Tibial nerve (tissue), 4 donors: Measurements from ENCODE around the gene SLC7A1. TPM values are rescaled to one million over a fixed set of nuclear protein-coding genes. Genes with fewer than 3 reads are reported as not detected.

Source experiments
- DNase-seq, 2 donors: peaks; one replicate each; pipeline ENCODE4 v3.0.0-alpha.2; 2019; ENCODE audit warnings: low spot score in 2 of 2
- H3K27ac ChIP-seq, 4 donors: fragments of 200-600 bp; sonication (generic) in 3 of 4; one replicate each; pipeline ENCODE4 v1.5.1; 2017 to 2019; ENCODE audit warnings: mild to moderate bottlenecking in 1 of 4
- H3K27me3 ChIP-seq, 2 donors: fragments of 200-600 bp; sonication (generic) in 1 of 2; one replicate each; pipeline versions ENCODE4 v1.5.1 to v1.6.0; 2017 to 2019
- H3K36me3 ChIP-seq, 3 donors: fragments of 200-600 bp; sonication (generic); one replicate each; pipeline ENCODE4 v1.5.1; 2018 to 2019
- H3K4me1 ChIP-seq, 4 donors: fragments of 200-600 bp; sonication (generic) in 3 of 4; one replicate each; pipeline ENCODE4 v1.5.1; 2017 to 2019
- H3K4me3 ChIP-seq, 4 donors: fragments of 200-600 bp; sonication (generic) in 3 of 4; one replicate each; pipeline ENCODE4 v1.5.1; 2017 to 2019; ENCODE audit warnings: mild to moderate bottlenecking in 1 of 4, moderate library complexity in 1 of 4
- H3K9me3 ChIP-seq, 4 donors: fragments of 200-600 bp; sonication (generic) in 3 of 4; one replicate each; pipeline ENCODE4 v1.5.1; 2017 to 2019
- CTCF ChIP-seq, 5 experiments: fragments of 200-600 bp in 3 of 5; fragments of 450-650 bp in 2 of 5; sonication (generic) in 3 of 5; IDR thresholded peaks; one replicate each; pipeline ENCODE4 v1.5.1; 2016 to 2019; ENCODE audit warnings: antibody characterized with exemption in 5 of 5, mild to moderate bottlenecking in 3 of 5, moderate library complexity in 2 of 5
- EP300 ChIP-seq, 2 donors: sonication (generic); formaldehyde crosslinking; IDR thresholded peaks; one replicate each; pipeline ENCODE4 v1.6.1; 2017; ENCODE audit warnings: antibody characterized with exemption in 2 of 2, mild to moderate bottlenecking in 1 of 2
- POLR2A ChIP-seq, 2 donors: fragments of 450-650 bp; IDR thresholded peaks; one replicate each; pipeline ENCODE4 v1.6.1; 2017; ENCODE audit warnings: antibody characterized with exemption in 2 of 2, mild to moderate bottlenecking in 2 of 2, moderate library complexity in 2 of 2
- WGBS, 2 donors: methylation state at CpG; one replicate each; pipeline ENCODE4 v1.1.5; 2018; 5-methylcytosine and 5-hydroxymethylcytosine counted together
- total RNA-seq, 4 donors: library from RNA; depleted of rRNA; stranded (reverse); fragments of >200 nt; gene quantifications; one replicate each; pipeline ENCODE4 v1.1.0, GENCODE V29; 2016

The SLC7A1 gene
- total RNA-seq, 4 donors from 2014 or later = 9.2 to 46.5 (median 24.7) TPM

- no peak for DNase-seq
- 86 to 91% methylated on average over 7 of the region's 7 CpGs for WGBS, 2 donors
- no peak overlapping the region for H3K4me3 ChIP-seq
- TF ChIP-seq CTCF (IDR thresholded peaks at IDR 0.05) (no peak), POLR2A (IDR thresholded peaks at IDR 0.05) (no peak)
- no peaks in the 10 kb centered on the region for H3K4me1 ChIP-seq
- H3K27me3 ChIP-seq = no peaks in the 10 kb centered on the region
- no peaks in the 10 kb centered on the region for H3K36me3 ChIP-seq
- H3K9me3 ChIP-seq = no peaks in the 10 kb centered on the region
- H3K27ac ChIP-seq = no peak overlapping the region
Observed at GRCh38 chr13:29484796-29485195, 110.7 kb downstream of the SLC7A1 start.

- Histone ChIP-seq H3K27me3 (no peaks in the 10 kb centered on the region), H3K9me3 (no peaks in the 10 kb centered on the region), H3K4me1 (no peaks in the 10 kb centered on the region), H3K4me3 (no peak overlapping the region), H3K27ac (no peak overlapping the region), H3K36me3 (no peaks in the 10 kb centered on the region)
- no peak for DNase-seq
- no peak for TF ChIP-seq POLR2A (IDR thresholded peaks at IDR 0.05)
- TF ChIP-seq EP300 (IDR thresholded peaks at IDR 0.05) = no peak
- no peak for TF ChIP-seq CTCF (IDR thresholded peaks at IDR 0.05)
- WGBS, 2 donors = 73 to 81% methylated on average over 7 of the region's 7 CpGs
Observed at GRCh38 chr13:29484236-29484635, 111.3 kb downstream of the SLC7A1 start.

GRCh38 chr13:29483623-29484022 lies 111.9 kb downstream of the SLC7A1 start:
- Histone ChIP-seq H3K36me3 (no peaks in the 10 kb centered on the region), H3K4me3 (no peak overlapping the region), H3K27me3 (no peaks in the 10 kb centered on the region), H3K4me1 (no peaks in the 10 kb centered on the region), H3K27ac (no peak overlapping the region), H3K9me3 (no peaks in the 10 kb centered on the region)
- DNase-seq = no peak
- TF ChIP-seq EP300 (IDR thresholded peaks at IDR 0.05) (no peak), POLR2A (IDR thresholded peaks at IDR 0.05) (no peak), CTCF (IDR thresholded peaks at IDR 0.05) (no peak)
- WGBS, 2 donors = 69 to 78% methylated on average over 4 of the region's 4 CpGs

- Histone ChIP-seq H3K4me1 (no peaks in the 10 kb centered on the region), H3K4me3 (no peak overlapping the region), H3K36me3 (no peaks in the 10 kb centered on the region), H3K27ac (no peak overlapping the region), H3K9me3 (no peaks in the 10 kb centered on the region), H3K27me3 (no peaks in the 10 kb centered on the region)
- WGBS, 2 donors = 86 to 88% methylated on average over 12 of the region's 15 CpGs
- no peak for DNase-seq
- TF ChIP-seq EP300 (IDR thresholded peaks at IDR 0.05) = no peak
- TF ChIP-seq POLR2A (IDR thresholded peaks at IDR 0.05) = no peak
- TF ChIP-seq CTCF (IDR thresholded peaks at IDR 0.05) = no peak
Observed at GRCh38 chr13:29483211-29483610, 112.3 kb downstream of the SLC7A1 start.

- DNase-seq = no peak
- TF ChIP-seq POLR2A (IDR thresholded peaks at IDR 0.05) (no peak), CTCF (IDR thresholded peaks at IDR 0.05) (no peak), EP300 (IDR thresholded peaks at IDR 0.05) (no peak)
- Histone ChIP-seq H3K4me3 (no peak overlapping the region), H3K36me3 (no peaks in the 10 kb centered on the region), H3K27me3 (no peaks in the 10 kb centered on the region), H3K4me1 (no peaks in the 10 kb centered on the region), H3K27ac (no peak overlapping the region), H3K9me3 (no peaks in the 10 kb centered on the region)
- WGBS, 2 donors = 70 to 71% methylated on average over 4 of the region's 4 CpGs
Observed at GRCh38 chr13:29482504-29482903, 113.0 kb downstream of the SLC7A1 start.
